Activated naive CD8-positive, alpha-beta T cell treated with anti-CD3 and anti-CD28 coated beads, Interleukin-2, amount 50 U/mL, for 16 hours (primary cell): ENCODE data around the gene TFCP2L1.

Experiments
- DNase-seq: peaks from one replicate; pipeline ENCODE4 v3.0.0-alpha.2; 2020; ENCODE audit warnings: low read depth, low spot score

The TFCP2L1 gene

DNA sequence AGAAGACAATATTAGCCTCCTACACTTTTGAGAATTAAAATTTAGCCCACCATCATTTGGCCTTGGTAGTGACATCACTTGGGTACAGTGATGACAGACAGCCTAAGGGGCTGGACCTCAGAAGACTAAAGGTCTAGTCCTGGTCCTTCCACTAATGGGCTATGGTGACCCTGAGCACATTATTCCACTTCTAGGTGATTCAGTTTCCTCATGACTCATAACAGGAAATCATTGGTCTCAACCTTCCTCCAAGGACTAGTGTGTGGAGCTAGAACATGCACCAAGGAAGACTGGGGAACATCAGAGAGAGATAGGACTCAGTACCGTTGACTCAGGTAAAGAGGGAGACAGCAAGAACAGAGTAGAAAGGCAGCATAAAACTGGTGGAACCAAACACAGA is 64.0 kb downstream of the TFCP2L1 start:
- DNase-seq: no peak

DNA sequence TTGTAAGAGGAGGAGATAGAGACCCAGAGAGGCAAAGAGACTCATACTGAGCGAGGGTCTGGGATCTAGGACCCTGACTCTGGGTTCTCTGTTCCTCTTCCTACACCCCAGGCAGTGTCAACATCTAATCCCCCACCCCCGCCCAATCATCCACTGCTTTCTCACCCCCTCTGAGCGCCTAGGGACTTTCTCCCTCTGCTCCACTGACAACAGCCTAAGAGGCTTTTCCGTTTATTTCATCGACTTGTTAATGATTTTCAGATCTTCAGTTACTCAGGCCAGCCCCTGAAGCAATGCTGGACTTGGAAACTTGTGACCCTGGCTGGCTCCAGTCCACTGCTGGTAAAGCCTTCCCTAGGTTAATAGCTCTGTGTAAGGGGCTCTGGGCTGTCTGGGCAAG is 65.1 kb downstream of the TFCP2L1 start:
- no peak for DNase-seq

DNA sequence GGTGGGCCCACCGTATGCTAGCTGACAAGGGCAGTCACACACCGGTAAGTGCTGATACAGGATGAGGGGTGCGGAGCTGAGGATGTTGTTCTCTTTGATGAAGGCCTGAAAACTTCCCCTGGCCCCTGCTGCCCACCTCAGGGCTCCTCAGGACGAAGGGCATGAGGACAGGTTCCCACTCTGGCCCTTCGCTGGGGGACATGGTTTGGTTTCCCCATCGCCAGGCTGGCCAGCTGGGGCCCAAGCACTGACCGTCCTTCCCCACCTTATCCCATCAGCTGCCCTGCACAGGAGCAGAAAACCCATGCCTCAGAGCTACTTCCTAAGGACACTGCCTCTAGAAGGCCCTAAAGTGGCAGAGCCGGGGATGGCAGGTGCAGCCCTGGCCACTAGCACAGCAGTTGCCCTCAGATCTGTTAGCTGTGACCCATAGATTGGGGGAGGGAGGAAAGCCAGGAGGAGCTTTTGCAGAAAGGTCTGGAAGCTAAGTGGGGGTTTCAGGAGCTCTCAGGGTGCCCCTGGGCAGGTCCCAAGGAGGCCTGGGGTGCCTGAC is 66.5 kb downstream of the TFCP2L1 start:
- DNase-seq: no peak

DNA sequence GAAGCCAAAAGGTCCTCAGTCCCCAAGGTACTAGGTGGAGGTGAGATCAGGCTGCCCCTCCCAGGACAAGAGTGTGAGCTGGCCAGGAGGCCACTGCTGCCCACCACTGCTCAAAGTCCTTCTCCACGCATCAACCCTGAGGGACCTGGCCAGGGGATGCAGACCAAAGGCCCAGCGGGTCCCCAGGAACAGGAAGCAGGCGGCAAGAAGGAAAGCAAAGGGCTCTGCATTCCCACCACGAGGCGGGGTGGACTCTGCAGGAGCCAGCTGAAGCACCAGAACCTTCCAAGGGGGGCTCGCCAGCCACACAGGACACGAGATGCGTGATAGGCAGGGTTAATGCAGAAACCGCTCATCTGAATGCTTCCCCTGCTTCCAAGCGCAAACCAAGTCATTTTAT is 67.4 kb downstream of the TFCP2L1 start:
- DNase-seq: no peak

GRCh38 chr2:121214296-121214695 is 70.7 kb downstream of the TFCP2L1 start:
- no peak for DNase-seq

GRCh38 chr2:121213386-121213785 is 71.6 kb downstream of the TFCP2L1 start:
- DNase-seq: no peak

DNA sequence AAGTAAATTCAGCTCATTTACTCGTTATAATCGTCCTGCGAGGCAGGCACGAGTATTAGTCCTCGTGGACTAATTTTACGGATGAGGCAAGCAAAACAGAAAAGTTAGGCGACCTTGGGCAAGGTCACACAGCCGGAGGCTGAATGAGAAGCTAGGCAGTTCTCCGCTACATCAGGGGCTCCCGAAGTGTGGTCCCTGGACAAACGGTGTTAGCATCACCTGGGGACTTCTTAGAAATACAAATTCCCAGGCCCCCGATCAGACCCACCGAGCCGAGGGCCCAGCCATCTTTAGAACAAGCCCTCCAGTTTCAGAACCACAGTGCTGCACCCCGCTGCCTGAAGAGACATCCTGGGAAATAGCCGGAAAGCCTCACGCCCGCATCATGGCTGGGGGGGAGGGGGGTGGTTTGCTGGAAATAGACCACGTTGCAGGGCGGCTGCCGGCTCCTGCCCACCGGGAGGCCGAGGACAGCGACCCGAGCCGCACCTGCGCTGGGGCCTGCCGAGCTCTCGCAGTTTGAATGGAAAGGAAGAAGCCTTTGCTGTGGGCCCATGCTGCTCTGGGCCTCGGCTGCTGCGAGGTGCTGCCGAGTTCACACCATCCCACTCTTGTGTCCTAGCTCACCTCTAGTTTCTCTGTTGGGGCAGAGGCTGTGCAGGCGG is 72.2 kb downstream of the TFCP2L1 start:
- no peak for DNase-seq

GRCh38 chr2:121211689-121212151 is 73.3 kb downstream of the TFCP2L1 start:
- DNase-seq: no peak

DNA sequence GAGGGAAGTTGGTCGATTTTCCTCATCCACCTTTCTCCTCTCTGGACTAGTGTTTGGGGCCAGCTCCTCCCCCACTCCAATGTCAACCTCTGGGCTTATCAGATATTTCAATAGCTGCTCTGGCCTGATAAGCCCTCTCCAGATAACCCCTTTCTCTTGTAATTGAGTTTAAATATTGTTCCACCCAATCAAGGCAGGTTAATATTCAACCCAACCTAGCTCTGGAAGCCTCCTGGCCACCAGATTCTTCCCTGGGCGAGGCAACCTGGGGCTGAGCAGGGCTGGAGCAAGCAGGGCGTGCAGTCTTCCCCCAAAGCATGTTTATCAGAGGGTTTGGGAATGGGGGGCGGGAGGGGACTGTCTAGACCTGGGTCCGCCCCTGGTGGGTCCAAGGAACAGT is 73.8 kb downstream of the TFCP2L1 start:
- DNase-seq: no peak

- DNase-seq: no peak
Measured at GRCh38 chr2:121210691-121211090, 74.3 kb downstream of the TFCP2L1 start.

GRCh38 chr2:121209014-121209610 is 75.9 kb downstream of the TFCP2L1 start:
- no peak for DNase-seq

DNA sequence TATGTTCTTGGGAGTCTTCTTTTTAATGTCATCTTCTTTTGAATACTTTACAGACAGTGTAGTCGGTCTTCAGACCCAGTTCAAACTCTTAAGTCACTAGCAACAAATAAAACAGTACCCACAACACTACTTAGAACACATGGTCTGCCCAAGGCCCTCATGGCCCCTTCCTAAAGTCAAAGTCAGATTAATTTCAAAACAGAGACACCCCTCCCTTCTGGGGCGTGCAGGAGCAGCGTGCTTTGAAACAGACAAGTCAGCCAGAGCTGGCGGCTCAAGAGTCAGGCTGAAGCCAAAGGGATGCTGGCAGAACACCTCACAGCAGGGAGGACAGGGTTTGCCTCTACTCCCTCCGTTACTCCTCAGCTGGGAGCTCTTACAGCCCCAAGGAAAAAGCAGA is 77.5 kb downstream of the TFCP2L1 start:
- no peak for DNase-seq

GRCh38 chr2:121205321-121205942 is 79.6 kb downstream of the TFCP2L1 start:
- DNase-seq: no peak

GRCh38 chr2:121203591-121204249 is 81.3 kb downstream of the TFCP2L1 start:
- no peak for DNase-seq

GRCh38 chr2:121202541-121203310 is 82.3 kb downstream of the TFCP2L1 start:
- DNase-seq: no peak

DNA sequence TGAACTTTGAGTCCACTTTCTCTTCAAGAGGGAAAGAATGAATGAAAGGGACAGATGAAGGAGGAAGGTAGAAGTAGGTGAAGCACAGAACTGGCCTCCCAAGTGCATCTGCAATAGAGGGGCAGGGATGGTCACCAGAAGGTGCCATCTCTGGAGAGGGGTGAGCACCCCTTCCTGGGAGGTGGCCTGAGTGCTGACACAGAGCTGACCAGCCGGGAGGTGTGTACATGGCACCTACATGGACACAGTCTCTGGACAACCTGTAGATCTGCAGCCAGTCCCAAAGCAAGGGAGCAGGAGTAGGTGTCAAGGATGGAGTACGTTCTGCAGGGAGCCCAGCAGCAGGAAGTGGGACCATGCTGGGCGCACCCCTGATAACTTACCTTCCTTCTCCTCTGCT is 83.2 kb downstream of the TFCP2L1 start:
- DNase-seq: no peak

DNA sequence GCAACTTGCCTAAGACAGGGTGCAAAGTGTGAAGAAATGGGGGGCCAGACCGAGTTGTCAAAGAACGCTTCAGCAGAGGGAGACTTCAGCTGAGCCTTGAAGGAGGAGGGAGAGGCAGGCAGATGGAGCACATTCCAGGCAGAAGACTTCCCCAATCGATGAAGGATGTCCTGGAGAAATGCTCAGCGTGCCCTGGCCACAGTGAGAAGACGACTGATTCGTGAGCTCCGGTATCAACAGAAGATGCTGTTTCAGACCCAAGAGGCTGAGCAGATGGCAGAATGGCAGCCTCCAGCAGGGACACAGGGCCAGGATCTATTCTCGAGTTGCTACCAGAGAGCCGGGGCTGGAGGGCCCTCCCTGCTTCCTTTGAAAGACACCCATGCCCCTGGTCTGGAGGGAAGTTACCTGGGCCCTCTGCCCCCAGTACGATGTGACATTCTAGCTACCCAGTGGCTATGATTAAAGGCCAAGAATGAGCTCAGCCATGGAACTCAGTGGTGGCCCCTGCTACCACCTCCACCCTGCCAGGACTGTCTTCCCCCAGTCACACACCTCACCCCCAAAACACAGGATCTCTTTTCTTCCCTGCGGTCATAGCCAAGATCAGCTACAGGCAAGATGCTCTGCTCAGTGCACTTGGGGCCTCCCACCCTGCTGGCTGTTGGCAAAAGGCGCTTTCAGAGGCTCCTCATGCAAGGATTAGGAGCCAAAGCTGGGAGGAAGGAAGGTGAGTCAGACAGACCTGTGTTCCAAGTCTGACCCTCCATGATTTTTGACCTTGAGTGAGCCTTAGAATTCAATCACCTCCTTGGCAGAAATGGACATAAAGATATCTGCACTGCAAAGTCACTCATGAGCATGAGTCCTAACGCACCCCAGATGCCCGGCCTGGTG is 84.3 kb downstream of the TFCP2L1 start:
- no peak for DNase-seq

DNA sequence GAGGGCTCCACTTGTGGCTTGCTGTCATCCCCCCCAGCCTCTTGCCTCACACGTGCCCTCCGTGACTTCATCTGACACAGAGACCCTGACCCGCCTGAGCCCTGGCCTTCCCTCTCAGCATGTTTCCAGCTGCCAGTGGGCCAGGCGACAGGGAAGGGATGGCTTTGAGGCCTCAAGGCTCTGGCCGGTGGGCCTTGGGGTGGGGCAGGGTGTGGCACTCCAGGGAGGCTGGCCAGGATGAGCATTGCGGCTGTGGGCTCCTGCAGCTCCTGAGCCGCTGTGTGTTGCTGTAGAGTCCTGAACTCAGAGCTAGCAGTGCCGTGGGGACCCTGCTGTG is 85.0 kb downstream of the TFCP2L1 start:
- DNase-seq: no peak

DNA sequence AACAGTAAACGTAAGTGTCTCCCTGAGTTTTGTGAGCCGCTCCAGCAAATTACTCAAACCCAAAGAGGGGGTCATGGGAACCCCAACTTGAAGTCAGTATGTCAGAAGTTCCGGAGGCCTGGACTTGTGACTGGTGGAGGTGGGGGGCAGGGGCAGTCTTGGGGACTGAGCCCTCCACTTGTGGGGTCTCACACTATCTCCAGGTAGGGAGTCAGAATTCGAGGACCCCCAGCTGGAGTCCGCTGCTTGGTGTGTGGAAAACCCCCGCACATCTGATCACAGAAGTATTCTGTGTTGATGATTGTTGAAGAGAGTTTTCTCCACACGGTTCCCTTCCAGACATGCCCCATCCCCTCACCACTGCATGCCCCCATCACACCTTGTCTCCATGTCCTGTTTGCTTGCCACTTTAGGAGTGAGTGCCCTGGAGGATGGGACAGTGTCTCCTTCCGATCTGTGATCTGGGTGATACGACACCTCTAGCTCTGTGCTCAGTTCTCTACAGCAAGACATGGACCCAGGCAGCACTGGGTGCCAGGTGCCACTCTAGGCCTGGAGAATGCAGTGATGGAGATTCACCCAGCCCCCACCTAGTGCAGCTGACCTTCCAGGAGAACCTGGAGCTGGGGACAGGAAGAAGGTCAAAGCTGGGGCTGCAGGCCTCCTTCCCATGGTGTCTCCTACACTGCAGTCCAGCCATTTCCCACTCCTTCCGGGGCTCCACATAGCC is 85.6 kb downstream of the TFCP2L1 start:
- no peak for DNase-seq
